Measurements from ENCODE around the gene GALNT2. TPM values are rescaled to one million over a fixed set of nuclear protein-coding genes. Genes with fewer than 3 reads are reported as not detected.
A peak's percentile ranks its signal among the peaks of the same experiment; 100 is the strongest.

Gene GALNT2
- total and polyA plus RNA-seq, 7 donors, result 43.7 to 88.7 (median 75.7) TPM

DNA sequence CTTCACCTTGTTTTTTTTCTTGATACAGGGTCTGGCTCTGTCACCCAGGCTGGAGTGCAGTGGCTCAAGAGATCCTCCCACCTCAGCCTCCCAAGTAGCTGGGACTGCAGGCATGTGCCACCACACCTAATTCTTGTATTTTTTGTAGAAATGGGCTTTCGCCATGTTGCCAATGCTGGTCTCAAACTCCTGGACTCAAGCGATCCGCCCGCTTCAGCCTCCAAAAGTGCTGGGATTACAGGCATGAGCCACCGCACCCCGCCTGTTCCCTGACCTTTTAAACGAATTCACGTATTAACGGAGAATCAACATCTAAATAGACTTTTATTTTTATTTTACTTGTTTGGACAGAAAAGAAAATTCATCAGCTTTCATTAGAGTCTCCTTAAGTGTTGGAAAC, 254.3 kb downstream of the GALNT2 start:
- Histone ChIP-seq H3K27me3 (ENCODE audit: insufficient read depth in 3 of 3, low read length in 2 of 3) (no peaks in the 10 kb centered on the region), H3K4me3 (no peak overlapping the region), H3K4me1 (peaks cover 33% of the 10 kb centered on the region), H3K9me3 (no peaks in the 10 kb centered on the region), H3K27ac (peak overlapping the region; percentile 84), H3K36me3 (ENCODE audit: insufficient read depth in 1 of 2, low read depth in 1 of 2) (no peaks in the 10 kb centered on the region)
- ATAC-seq (peak in 3 of 4 donors; percentile 13 to 19 (median 18)), DNase-seq (no peak)
- intact Hi-C loops (cut with DNase I), result no loop called here
- TF ChIP-seq, protein P1, sequence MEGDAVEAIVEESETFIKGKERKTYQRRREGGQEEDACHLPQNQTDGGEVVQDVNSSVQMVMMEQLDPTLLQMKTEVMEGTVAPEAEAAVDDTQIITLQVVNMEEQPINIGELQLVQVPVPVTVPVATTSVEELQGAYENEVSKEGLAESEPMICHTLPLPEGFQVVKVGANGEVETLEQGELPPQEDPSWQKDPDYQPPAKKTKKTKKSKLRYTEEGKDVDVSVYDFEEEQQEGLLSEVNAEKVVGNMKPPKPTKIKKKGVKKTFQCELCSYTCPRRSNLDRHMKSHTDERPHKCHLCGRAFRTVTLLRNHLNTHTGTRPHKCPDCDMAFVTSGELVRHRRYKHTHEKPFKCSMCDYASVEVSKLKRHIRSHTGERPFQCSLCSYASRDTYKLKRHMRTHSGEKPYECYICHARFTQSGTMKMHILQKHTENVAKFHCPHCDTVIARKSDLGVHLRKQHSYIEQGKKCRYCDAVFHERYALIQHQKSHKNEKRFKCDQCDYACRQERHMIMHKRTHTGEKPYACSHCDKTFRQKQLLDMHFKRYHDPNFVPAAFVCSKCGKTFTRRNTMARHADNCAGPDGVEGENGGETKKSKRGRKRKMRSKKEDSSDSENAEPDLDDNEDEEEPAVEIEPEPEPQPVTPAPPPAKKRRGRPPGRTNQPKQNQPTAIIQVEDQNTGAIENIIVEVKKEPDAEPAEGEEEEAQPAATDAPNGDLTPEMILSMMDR (IDR thresholded peaks at IDR 0.05), result no peak
- 40 to 77% (median 42%) methylated on average over 9 of the region's 9 CpGs for WGBS, 3 donors

DNA sequence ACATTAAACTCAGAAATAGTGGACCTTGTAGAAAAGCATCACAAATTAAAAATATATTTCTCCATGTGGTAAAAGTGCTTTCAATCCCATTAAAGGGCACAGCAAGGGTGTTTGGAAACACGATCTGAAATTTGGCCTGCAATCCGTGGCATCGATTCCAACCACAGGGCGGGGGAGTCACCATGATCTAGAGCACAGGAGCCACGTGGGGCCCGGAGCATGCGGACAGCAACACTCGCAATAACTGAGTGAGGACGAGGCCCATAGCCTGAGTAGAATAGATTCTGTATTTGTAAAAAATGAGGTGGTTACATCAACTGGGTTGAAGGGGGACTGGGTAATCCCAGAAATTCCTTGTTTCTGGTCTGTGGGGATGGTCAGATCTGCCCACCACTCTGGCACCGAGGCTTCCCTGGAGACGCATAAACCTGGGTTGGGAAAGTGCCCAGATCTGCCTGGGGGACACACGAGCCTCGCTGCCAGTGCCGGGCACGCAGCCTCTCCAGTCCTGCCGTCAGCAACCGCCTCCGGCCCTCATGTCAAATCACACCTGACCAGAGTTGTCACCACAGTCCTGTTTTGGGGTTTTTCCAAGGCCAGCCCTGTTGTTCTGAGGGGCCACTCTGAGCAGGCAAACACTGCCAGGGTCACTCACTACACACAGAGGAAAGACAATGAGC, 254.8 kb downstream of the GALNT2 start:
- Histone ChIP-seq H3K36me3 (ENCODE audit: insufficient read depth in 1 of 2, low read depth in 1 of 2) (no peaks in the 10 kb centered on the region), H3K27me3 (ENCODE audit: insufficient read depth in 3 of 3, low read length in 2 of 3) (no peaks in the 10 kb centered on the region), H3K27ac (peak overlapping the region; percentile 84), H3K4me1 (peaks cover 33% of the 10 kb centered on the region), H3K9me3 (no peaks in the 10 kb centered on the region), H3K4me3 (no peak overlapping the region)
- TF ChIP-seq, protein P1 (IDR thresholded peaks at IDR 0.05), result no peak
- peak; percentile 72 to 73 for DNase-seq
- peak; percentile 83 to 85 (median 84) for ATAC-seq
- intact Hi-C loops (cut with DNase I), result no loop called here
- whole genome bisulfite sequencing, 3 donors, result 25 to 41% (median 33%) methylated on average over 18 of the region's 18 CpGs

DNA sequence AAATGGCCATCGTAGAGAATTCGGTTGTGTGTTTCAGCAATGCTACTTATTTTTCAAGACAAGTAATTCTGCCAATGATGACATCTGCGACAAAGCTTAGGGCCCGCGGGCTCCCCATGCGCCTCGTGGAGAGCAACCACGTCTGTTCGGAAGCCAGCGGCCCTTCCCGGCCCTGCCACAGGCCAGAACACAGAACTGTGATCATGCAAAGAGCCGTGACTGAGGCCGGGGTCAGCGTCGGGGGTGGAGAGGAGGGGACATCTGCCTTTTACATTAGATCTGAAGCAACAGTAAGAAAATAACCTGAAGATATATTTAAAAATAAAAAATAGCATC, 255.4 kb downstream of the GALNT2 start:
- TF ChIP-seq, protein P1 (IDR thresholded peaks at IDR 0.05), result no peak
- H3K4me1 ChIP-seq, result peaks cover 33% of the 10 kb centered on the region
- DNase-seq (no peak), ATAC-seq (peak; percentile 9 to 15 (median 14))
- no peaks in the 10 kb centered on the region for H3K9me3 ChIP-seq
- H3K27me3 ChIP-seq (ENCODE audit: insufficient read depth in 3 of 3, low read length in 2 of 3), result no peaks in the 10 kb centered on the region
- intact Hi-C loops (cut with DNase I), result no loop called here
- H3K4me3 ChIP-seq, result no peak overlapping the region
- H3K27ac ChIP-seq, result peak overlapping the region; percentile 84
- 31 to 59% (median 45%) methylated on average over 15 of the region's 15 CpGs for WGBS, 3 donors
- H3K36me3 ChIP-seq (ENCODE audit: insufficient read depth in 1 of 2, low read depth in 1 of 2), result no peaks in the 10 kb centered on the region

DNA sequence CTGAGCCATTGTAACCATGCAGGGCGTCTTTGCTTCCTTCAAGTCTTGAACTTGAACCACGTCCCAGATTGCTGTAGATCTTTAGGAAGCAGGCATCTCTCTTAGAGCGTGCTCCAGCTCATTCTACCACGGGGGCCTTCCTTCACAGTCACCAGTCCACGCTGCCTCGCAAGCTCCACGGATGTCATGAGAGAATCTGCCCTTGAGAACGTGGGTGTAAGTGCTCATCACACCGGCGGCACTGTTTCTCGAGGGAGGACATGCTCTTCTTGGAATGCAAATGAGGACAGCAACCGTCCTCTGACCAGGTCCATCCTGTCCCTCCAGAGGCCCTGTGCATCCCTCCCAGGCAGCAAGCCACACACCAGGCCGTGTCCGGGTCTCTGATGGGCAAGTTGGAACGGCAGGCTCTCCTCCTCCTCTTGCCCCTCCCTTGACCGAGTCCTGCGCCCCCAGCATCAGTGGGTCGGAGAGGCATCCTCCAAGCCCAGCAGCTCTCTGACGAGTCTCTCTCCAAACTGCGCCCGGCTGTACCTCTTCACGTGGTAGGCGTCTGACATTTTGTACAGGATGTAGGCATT, 256.0 kb downstream of the GALNT2 start:
- peaks cover 33% of the 10 kb centered on the region for H3K4me1 ChIP-seq
- ATAC-seq, result no peak

More for the DNA sequence above, 256.0 kb downstream of the GALNT2 start:
- 86 to 90% (median 87%) methylated on average over 23 of the region's 23 CpGs for WGBS, 3 donors
- no peaks in the 10 kb centered on the region for H3K9me3 ChIP-seq
- H3K27me3 ChIP-seq (ENCODE audit: insufficient read depth in 3 of 3, low read length in 2 of 3), result no peaks in the 10 kb centered on the region
- no peak overlapping the region for H3K4me3 ChIP-seq
- peak overlapping the region; percentile 84 for H3K27ac ChIP-seq
- no peak for DNase-seq
- H3K36me3 ChIP-seq (ENCODE audit: insufficient read depth in 1 of 2, low read depth in 1 of 2), result no peaks in the 10 kb centered on the region
- intact Hi-C loops (cut with DNase I), result no loop called here
- TF ChIP-seq, protein P1 (IDR thresholded peaks at IDR 0.05), result no peak

Data from psoas muscle (tissue), 8 donors.